ENCODE results near the gene FER. TPM values are rescaled to one million over a fixed set of nuclear protein-coding genes. Genes with fewer than 3 reads are reported as not detected.
A peak's percentile ranks its signal among the peaks of the same experiment; 100 is the strongest.

Gene FER
- total RNA-seq, 1 donor from 2014 or later = 35.3 TPM

DNA sequence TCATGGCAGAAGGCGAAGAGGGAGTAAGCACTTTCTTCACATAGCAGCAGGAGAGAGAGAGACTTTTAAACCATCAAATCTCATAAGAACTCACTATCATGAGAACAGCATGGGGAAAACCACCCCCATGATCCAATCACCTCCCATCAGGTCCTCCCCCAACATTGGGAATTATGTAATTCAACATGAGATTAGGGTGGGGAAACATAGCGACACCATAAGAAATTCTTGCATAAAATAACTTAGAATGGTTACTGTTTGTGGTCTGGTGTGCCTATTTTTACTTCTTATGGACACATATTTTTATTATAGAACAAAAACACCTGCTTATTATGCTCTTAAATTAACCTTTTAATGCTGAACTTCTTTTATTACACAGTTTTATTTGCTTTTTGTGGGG lies 364.0 kb downstream of the FER start:
- ATAC-seq (no peak), DNase-seq (no peak)
- no peaks in the 10 kb centered on the region for H3K36me3 ChIP-seq
- intact Hi-C loops (cut with DNase I) = no loop called here
- no peak overlapping the region for H3K4me3 ChIP-seq
- H3K27me3 ChIP-seq (ENCODE audit: low read depth) = no peaks in the 10 kb centered on the region
- H3K4me1 ChIP-seq = no peaks in the 10 kb centered on the region
- H3K9me3 ChIP-seq = no peaks in the 10 kb centered on the region
- no peak overlapping the region for H3K27ac ChIP-seq
- no peak for TF ChIP-seq CTCF (IDR thresholded peaks at IDR 0.05)

GRCh38 chr5:109113608-109114007 lies 365.9 kb downstream of the FER start:
- TF ChIP-seq CTCF (IDR thresholded peaks at IDR 0.05) = no peak
- intact Hi-C loops (cut with DNase I) = no loop called here
- no peaks in the 10 kb centered on the region for H3K4me1 ChIP-seq
- no peak overlapping the region for H3K4me3 ChIP-seq
- no peaks in the 10 kb centered on the region for H3K27me3 ChIP-seq (ENCODE audit: low read depth)
- H3K27ac ChIP-seq = no peak overlapping the region
- no peaks in the 10 kb centered on the region for H3K9me3 ChIP-seq
- no peak for DNase-seq
- no peak for ATAC-seq
- H3K36me3 ChIP-seq = no peaks in the 10 kb centered on the region

DNA sequence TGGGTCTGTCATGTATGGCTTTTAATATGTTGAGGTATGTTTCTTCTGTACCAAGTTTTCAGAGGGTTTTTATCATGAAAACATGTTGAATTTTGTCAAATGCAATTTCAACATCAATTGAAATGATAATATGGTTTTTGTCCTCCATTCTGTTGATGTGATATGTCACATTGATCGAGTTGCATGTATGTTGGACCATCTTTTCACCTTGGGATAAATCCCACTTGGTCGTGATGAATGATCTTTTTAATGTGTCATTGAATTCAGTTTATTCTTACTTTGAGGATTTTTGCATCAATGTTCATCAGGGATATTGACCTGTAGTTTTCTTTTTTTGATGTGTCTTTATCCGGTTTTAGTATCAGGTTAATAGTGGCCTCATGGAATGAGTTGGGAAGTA lies 373.5 kb downstream of the FER start:
- intact Hi-C loops (cut with DNase I) = no loop called here
- no peaks in the 10 kb centered on the region for H3K27me3 ChIP-seq (ENCODE audit: low read depth)
- no peak for ATAC-seq

DNA sequence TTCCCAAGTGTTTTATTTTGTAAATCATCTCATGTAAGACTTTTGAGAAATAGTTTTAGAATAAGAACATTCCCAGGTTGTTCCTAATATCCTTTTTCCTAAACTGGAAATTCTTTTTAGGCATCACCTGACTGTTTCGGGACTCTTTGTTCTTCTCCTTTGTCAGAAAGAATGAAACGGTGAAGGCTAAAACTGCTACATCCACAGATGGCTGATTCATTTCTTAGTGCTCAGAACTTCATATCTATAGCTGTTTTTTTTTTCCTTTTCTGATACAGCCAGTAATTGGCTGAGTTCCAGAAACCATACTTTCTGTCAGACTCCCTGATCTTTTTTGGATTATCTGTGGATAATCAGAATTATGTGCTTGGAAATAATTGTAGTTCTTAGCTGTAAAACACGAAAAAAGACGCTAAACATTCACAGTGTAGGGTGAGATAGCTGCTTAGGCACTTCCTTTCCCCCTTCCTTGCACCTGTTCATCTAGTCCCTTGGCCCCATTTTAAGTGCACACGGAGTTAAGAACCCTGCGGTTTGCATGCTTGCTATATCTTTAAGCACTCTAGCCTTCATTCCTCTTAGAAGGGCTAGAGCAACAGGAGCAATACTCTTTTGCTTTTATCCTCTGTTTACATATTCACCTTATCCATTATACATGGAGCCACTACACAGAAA lies 378.2 kb downstream of the FER start:
- no peak overlapping the region for H3K4me3 ChIP-seq
- intact Hi-C loops (cut with DNase I) = no loop called here
- no peaks in the 10 kb centered on the region for H3K4me1 ChIP-seq
- DNase-seq (no peak), ATAC-seq (peak; percentile 54 to 75)
- TF ChIP-seq CTCF (IDR thresholded peaks at IDR 0.05) = no peak
- no peak overlapping the region for H3K27ac ChIP-seq
- H3K9me3 ChIP-seq = peaks cover 7% of the 10 kb centered on the region
- H3K36me3 ChIP-seq = no peaks in the 10 kb centered on the region
- no peaks in the 10 kb centered on the region for H3K27me3 ChIP-seq (ENCODE audit: low read depth)

More for the DNA sequence above, 373.5 kb downstream of the FER start:
- H3K9me3 ChIP-seq = peaks cover 19% of the 10 kb centered on the region
- H3K27ac ChIP-seq = no peak overlapping the region
- no peak for DNase-seq
- H3K36me3 ChIP-seq = no peaks in the 10 kb centered on the region
- no peak overlapping the region for H3K4me3 ChIP-seq
- TF ChIP-seq CTCF (IDR thresholded peaks at IDR 0.05) = no peak
- H3K4me1 ChIP-seq = no peaks in the 10 kb centered on the region

DNA sequence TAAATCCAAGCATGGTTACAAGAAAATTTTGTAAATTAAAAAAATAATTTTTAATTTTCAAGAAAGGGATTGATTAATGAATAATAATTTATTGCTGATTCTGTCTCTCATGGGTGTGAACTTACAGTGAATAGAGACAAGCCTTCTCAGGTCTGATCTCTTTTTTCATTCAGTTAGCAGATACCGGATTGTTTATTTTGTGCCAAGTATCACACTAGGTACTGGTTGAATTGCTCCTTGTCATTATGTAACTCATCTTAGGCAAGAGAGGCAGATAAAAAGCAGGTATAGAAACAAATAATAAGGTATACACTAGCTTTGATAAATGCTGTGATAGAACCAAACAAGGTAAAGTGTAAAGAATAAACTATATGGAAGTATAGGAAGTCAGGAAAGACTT lies 378.8 kb downstream of the FER start:
- Histone ChIP-seq H3K9me3 (peaks cover under 1% of the 10 kb centered on the region), H3K27me3 (ENCODE audit: low read depth) (no peaks in the 10 kb centered on the region), H3K4me3 (no peak overlapping the region), H3K36me3 (no peaks in the 10 kb centered on the region), H3K4me1 (no peaks in the 10 kb centered on the region), H3K27ac (no peak overlapping the region)
- ATAC-seq (no peak), DNase-seq (no peak)
- intact Hi-C loops (cut with DNase I) = no loop called here
- TF ChIP-seq CTCF (IDR thresholded peaks at IDR 0.05) = no peak

All from lower lobe of right lung (tissue), 2 donors.